Astrocyte (in vitro differentiated cells and primary cell): ENCODE data around the gene LAMB1. TPM values are rescaled to one million over a fixed set of nuclear protein-coding genes. Genes with fewer than 3 reads are reported as not detected.

Experiments used
- DNase-seq: peaks from one replicate; pipeline ENCODE4 v3.0.0-alpha.2; 2010; ENCODE audit warnings: low read depth
- FAIRE-seq: peaks from 2 replicates; lab custom pipeline; 2011; peaks lifted over from hg19 to GRCh38; lab: Jason Lieb, UNC
- H2AFZ ChIP-seq: 2 replicates; pipeline ENCODE4 v1.6.0; 2012; ENCODE audit warnings: low read depth, low read length, inconsistent platforms
- H3K27ac ChIP-seq: 2 replicates; pipeline ENCODE4 v1.5.1; 2011; ENCODE audit warnings: low read depth, low read length, inconsistent platforms
- H3K27me3 ChIP-seq: 2 replicates; pipeline ENCODE4 v1.6.0; 2011; ENCODE audit warnings: low read length, inconsistent platforms; ENCODE audit not compliant: insufficient read depth
- H3K36me3 ChIP-seq: 2 replicates; pipeline ENCODE4 v1.5.1; 2011; ENCODE audit warnings: low read length, inconsistent platforms; ENCODE audit not compliant: insufficient read depth
- H3K4me1 ChIP-seq: 2 replicates; pipeline ENCODE4 v1.5.1; 2011; ENCODE audit warnings: low read length, inconsistent platforms; ENCODE audit not compliant: insufficient read depth
- H3K4me2 ChIP-seq: 2 replicates; pipeline ENCODE4 v1.6.0; 2012; ENCODE audit warnings: low read length, inconsistent platforms
- H3K4me3 ChIP-seq: 2 replicates; pipeline ENCODE4 v1.5.1; 2011; ENCODE audit warnings: low read depth, mild to moderate bottlenecking, low read length, inconsistent platforms; ENCODE audit not compliant: insufficient read depth
- H3K79me2 ChIP-seq: 2 replicates; pipeline ENCODE4 v1.6.0; 2012; ENCODE audit warnings: mild to moderate bottlenecking, low read length, inconsistent platforms; ENCODE audit not compliant: insufficient read depth
- H3K9ac ChIP-seq: 2 replicates; pipeline ENCODE4 v1.6.0; 2012; ENCODE audit warnings: mild to moderate bottlenecking, low read length, inconsistent platforms
- H3K9me3 ChIP-seq: 2 replicates; pipeline ENCODE4 v1.5.1; 2012; ENCODE audit warnings: low read depth, mild to moderate bottlenecking, low read length, inconsistent platforms; ENCODE audit not compliant: insufficient read depth
- H4K20me1 ChIP-seq: 2 replicates; pipeline ENCODE4 v1.6.0; 2012; ENCODE audit warnings: low read length, inconsistent platforms; ENCODE audit not compliant: insufficient read depth
- H3K27ac Mint-ChIP-seq: one replicate; pipeline ENCODE4 v1.8.0; 2021; ENCODE audit warnings: mild to moderate bottlenecking, mixed read lengths; ENCODE audit not compliant: unreplicated experiment
- H3K27me3 Mint-ChIP-seq: one replicate; pipeline ENCODE4 v1.8.0; 2021; ENCODE audit warnings: low read depth, mixed read lengths; ENCODE audit not compliant: unreplicated experiment
- H3K36me3 Mint-ChIP-seq: one replicate; pipeline ENCODE4 v1.8.0; 2021; ENCODE audit warnings: low read depth, mixed read lengths; ENCODE audit not compliant: unreplicated experiment
- H3K4me1 Mint-ChIP-seq: one replicate; pipeline ENCODE4 v1.8.0; 2021; ENCODE audit warnings: low read depth, mixed read lengths; ENCODE audit not compliant: unreplicated experiment
- H3K4me3 Mint-ChIP-seq: one replicate; pipeline ENCODE4 v1.8.0; 2021; ENCODE audit warnings: mild to moderate bottlenecking, moderate library complexity, mixed read lengths; ENCODE audit not compliant: unreplicated experiment
- H3K9me3 Mint-ChIP-seq: one replicate; pipeline ENCODE4 v1.8.0; 2021; ENCODE audit warnings: mild to moderate bottlenecking, mixed read lengths; ENCODE audit not compliant: unreplicated experiment
- CTCF ChIP-seq: IDR thresholded peaks from 2 replicates; pipeline ENCODE4 v1.5.1; 2011; ENCODE audit warnings: low read depth, mild to moderate bottlenecking, inconsistent platforms, low read length, moderate library complexity; ENCODE audit not compliant: insufficient read depth
- EZH2 ChIP-seq: IDR thresholded peaks from 2 replicates; pipeline ENCODE4 v1.6.1; 2012; ENCODE audit warnings: mild to moderate bottlenecking, low read length, inconsistent platforms; ENCODE audit not compliant: insufficient read depth
- total RNA-seq: library from RNA; stranded (reverse); gene quantifications from 2 replicates; pipeline ENCODE4 v1.2.1, GENCODE V29; 2021

Gene LAMB1
- total RNA-seq, 1 donor from 2014 or later = 403 TPM

DNA sequence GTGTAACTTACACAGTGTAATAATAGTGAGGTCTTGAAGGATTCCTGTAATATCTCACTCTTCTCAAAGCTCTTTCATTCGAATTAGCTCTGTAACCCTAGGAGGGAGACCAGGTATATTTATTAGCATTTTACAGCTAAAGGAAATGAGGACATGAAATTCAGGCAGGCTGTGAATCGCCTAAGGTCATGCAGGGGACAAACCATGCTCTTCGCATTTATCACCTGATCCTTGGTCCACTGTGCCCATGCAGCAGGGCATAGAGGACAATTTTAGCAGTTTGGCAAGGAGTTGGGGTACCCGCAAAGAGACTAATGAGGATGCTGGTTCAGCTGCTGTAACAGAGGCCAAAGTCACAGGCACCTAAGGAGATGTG is 14.8 kb upstream of the LAMB1 start:
- TF ChIP-seq EZH2 (no peak), CTCF (no peak)
- H3K36me3 Mint-ChIP-seq = no peaks in the 10 kb centered on the region
- H3K9me3 Mint-ChIP-seq = no peaks in the 10 kb centered on the region
- no peaks in the 10 kb centered on the region for H3K79me2 ChIP-seq
- FAIRE-seq = no peak
- peaks cover 24% of the 10 kb centered on the region for H3K4me1 Mint-ChIP-seq
- H3K27ac Mint-ChIP-seq = no peak overlapping the region
- H3K4me1 ChIP-seq = peaks cover 47% of the 10 kb centered on the region
- H2AFZ ChIP-seq = no peak overlapping the region
- H3K4me3 ChIP-seq = no peak overlapping the region
- no peak overlapping the region for H3K4me3 Mint-ChIP-seq
- H3K27me3 ChIP-seq = no peaks in the 10 kb centered on the region
- H3K9me3 ChIP-seq = no peaks in the 10 kb centered on the region
- no peaks in the 10 kb centered on the region for H3K27me3 Mint-ChIP-seq
- no peak overlapping the region for H3K27ac ChIP-seq
- H3K9ac ChIP-seq = no peak overlapping the region
- H3K4me2 ChIP-seq = no peak overlapping the region
- H3K36me3 ChIP-seq = no peaks in the 10 kb centered on the region
- no peak for DNase-seq
- H4K20me1 ChIP-seq = no peaks in the 10 kb centered on the region

- TF ChIP-seq CTCF (peak; percentile 58), EZH2 (no peak)
- Mint-ChIP-seq H3K27ac (no peak overlapping the region), H3K27me3 (no peaks in the 10 kb centered on the region), H3K4me1 (peaks cover 28% of the 10 kb centered on the region), H3K9me3 (no peaks in the 10 kb centered on the region), H3K36me3 (no peaks in the 10 kb centered on the region), H3K4me3 (no peak overlapping the region)
- Histone ChIP-seq H2AFZ (no peak overlapping the region), H3K36me3 (no peaks in the 10 kb centered on the region), H3K27me3 (no peaks in the 10 kb centered on the region), H3K4me3 (no peak overlapping the region), H3K9me3 (no peaks in the 10 kb centered on the region), H3K4me2 (no peak overlapping the region), H3K79me2 (no peaks in the 10 kb centered on the region), H4K20me1 (no peaks in the 10 kb centered on the region), H3K4me1 (peaks cover 53% of the 10 kb centered on the region), H3K9ac (no peak overlapping the region), H3K27ac (peak overlapping the region; percentile 92)
- FAIRE-seq = peak; percentile 5
- DNase-seq = no peak
These were observed 14.1 kb upstream of the LAMB1 start for GRCh38 chr7:108016841-108017775.

DNA sequence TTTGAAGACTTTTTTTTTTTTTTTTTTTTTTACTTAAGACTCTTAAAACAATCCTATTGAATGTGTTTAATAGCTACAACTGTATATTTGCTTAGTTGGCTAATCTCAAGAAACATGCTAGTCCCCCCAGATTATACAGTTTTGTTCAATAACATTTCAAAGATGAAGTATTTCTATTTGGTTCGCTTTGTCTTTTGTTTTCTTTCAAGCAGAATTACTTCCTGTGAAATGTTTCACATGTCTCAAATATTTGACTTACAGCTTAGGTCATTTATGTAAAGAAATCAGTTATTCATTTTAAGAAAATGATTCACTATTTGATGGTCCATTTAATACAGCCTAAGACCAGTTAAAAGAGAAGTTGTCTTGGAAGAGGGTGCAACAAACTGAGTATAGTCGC is 12.8 kb upstream of the LAMB1 start:
- Histone ChIP-seq H3K27me3 (no peaks in the 10 kb centered on the region), H2AFZ (no peak overlapping the region), H3K79me2 (no peaks in the 10 kb centered on the region), H3K4me3 (no peak overlapping the region), H4K20me1 (no peaks in the 10 kb centered on the region), H3K27ac (peak overlapping the region; percentile 92), H3K9ac (peak overlapping the region; percentile 61), H3K4me1 (peaks cover 53% of the 10 kb centered on the region), H3K36me3 (no peaks in the 10 kb centered on the region), H3K9me3 (no peaks in the 10 kb centered on the region), H3K4me2 (peak overlapping the region; percentile 75)
- Mint-ChIP-seq H3K4me1 (peaks cover 28% of the 10 kb centered on the region), H3K9me3 (no peaks in the 10 kb centered on the region), H3K36me3 (no peaks in the 10 kb centered on the region), H3K27me3 (no peaks in the 10 kb centered on the region), H3K4me3 (no peak overlapping the region), H3K27ac (peak overlapping the region; percentile 78)
- DNase-seq (no peak), FAIRE-seq (no peak)
- TF ChIP-seq CTCF = no peak
- no peak for TF ChIP-seq EZH2
